ENCODE results near the gene TSPAN4.

TSPAN4 gene

GRCh38 chr11:800473-800872 lies 42.2 kb upstream of the TSPAN4 start:
- Histone ChIP-seq H3K27ac (no peak overlapping the region), H3K4me3 (ENCODE audit: low read depth, low read length) (no peak overlapping the region), H3K27me3 (replicated peaks) (no peaks in the 10 kb centered on the region), H3K36me3 (replicated peaks) (peaks cover 13% of the 10 kb centered on the region)
- no peak for DNase-seq
- in situ Hi-C loops (cut with HindIII; ENCODE audit: low pct_ligation_motif_present, low sequenced_read_pairs), result no loop called here
- TF ChIP-seq, protein P1, sequence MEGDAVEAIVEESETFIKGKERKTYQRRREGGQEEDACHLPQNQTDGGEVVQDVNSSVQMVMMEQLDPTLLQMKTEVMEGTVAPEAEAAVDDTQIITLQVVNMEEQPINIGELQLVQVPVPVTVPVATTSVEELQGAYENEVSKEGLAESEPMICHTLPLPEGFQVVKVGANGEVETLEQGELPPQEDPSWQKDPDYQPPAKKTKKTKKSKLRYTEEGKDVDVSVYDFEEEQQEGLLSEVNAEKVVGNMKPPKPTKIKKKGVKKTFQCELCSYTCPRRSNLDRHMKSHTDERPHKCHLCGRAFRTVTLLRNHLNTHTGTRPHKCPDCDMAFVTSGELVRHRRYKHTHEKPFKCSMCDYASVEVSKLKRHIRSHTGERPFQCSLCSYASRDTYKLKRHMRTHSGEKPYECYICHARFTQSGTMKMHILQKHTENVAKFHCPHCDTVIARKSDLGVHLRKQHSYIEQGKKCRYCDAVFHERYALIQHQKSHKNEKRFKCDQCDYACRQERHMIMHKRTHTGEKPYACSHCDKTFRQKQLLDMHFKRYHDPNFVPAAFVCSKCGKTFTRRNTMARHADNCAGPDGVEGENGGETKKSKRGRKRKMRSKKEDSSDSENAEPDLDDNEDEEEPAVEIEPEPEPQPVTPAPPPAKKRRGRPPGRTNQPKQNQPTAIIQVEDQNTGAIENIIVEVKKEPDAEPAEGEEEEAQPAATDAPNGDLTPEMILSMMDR (IDR thresholded peaks at IDR 0.05; ENCODE audit: low read depth, low read length, missing control alignments), result no peak

- Histone ChIP-seq H3K4me3 (ENCODE audit: low read depth, low read length) (no peak overlapping the region), H3K27me3 (replicated peaks) (no peaks in the 10 kb centered on the region), H3K36me3 (replicated peaks) (peaks cover 13% of the 10 kb centered on the region), H3K27ac (no peak overlapping the region)
- DNase-seq, result no peak
- in situ Hi-C loops (cut with HindIII; ENCODE audit: low pct_ligation_motif_present, low sequenced_read_pairs), result no loop called here
- TF ChIP-seq, protein P1 (IDR thresholded peaks at IDR 0.05; ENCODE audit: low read depth, low read length, missing control alignments), result no peak
Observed at GRCh38 chr11:801097-801780, 41.4 kb upstream of the TSPAN4 start.

DNA sequence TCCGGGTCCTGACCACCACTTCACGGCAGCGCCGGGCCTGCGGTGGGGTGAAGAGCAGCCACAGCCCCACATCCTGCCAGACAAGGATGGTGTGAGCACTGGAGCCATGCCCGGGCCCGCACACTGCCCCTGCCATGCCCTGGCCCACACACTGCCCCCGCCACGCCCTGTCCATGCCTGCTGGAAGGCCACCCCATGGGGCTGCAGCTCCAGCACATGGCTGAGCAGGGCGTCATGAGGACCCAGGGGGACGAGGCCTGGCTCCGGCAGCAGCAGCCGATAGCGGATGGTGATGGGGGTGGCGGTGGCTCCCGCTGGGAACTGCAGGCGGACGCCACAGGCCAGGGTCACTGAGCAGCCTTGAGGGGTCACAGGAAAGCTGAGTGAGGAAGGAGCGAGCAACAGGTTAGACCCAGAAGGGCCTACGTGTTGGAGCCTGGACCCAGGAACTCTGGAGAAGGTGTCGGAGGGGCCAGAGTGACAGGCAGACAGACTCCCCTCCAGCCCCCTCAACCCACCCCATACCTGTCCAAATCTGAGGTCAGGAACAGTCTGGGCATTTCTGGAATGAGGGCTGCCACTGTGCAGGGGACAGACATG lies 40.5 kb upstream of the TSPAN4 start:
- Histone ChIP-seq H3K36me3 (replicated peaks) (peaks cover 13% of the 10 kb centered on the region), H3K4me3 (ENCODE audit: low read depth, low read length) (no peak overlapping the region), H3K27ac (no peak overlapping the region), H3K27me3 (replicated peaks) (no peaks in the 10 kb centered on the region)
- no peak for DNase-seq
- in situ Hi-C loops (cut with HindIII; ENCODE audit: low pct_ligation_motif_present, low sequenced_read_pairs), result no loop called here
- TF ChIP-seq, protein P1 (IDR thresholded peaks at IDR 0.05; ENCODE audit: low read depth, low read length, missing control alignments), result no peak

DNA sequence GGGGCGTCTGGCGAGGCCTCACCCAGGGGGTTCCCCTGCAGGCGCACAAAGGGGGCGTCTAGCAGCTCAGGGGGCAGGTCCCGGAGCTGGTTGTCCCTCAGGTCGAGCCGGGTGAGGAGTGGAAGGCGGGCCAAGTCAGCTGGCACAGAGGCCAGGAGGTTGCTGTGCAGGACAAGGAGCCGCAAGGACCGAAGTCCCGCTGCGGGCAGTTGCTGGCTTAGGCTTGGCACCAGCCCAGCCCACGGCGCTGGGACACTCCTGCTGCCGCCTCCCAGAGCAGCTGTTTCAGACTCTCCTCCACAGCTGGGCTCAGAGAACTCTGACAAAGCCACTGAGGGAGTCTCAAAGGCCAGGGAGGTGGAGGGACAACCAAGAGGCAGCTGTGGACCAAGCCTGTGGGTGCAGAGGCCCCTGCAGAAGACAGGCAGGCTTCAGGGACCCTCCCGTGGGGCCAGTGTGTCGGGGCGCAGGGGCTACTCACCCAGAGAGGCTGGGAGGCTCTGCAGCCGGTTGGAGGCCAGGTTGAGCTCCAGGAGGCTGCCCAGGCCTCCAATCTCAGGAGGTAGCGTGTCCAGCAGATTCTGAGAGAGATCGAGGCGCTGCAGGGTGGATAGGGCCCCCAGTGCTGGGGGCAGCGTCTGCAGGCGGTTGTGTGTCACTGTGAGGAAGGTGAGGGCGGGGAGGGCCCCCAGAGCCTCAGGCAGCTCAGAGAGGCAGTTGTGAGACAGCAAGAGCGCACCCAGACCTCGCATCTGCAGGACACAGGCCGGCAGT lies 39.8 kb upstream of the TSPAN4 start:
- Histone ChIP-seq H3K4me3 (ENCODE audit: low read depth, low read length) (no peak overlapping the region), H3K36me3 (replicated peaks) (peaks cover 13% of the 10 kb centered on the region)
- in situ Hi-C loops (cut with HindIII; ENCODE audit: low pct_ligation_motif_present, low sequenced_read_pairs), result no loop called here

DNA sequence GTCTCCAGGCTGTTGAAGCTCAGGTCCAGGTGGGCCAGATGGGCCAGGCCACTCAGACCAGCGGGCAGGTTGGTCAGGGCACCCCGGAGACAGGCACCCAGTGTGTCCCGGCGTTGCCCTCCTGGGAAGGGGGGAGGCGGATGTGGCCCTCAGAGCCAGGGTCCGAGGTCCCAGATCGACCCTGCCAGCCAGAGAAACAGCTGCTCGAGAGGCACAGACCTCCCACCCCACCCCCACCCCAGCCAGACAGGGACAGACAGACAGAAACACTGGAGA lies 39.2 kb upstream of the TSPAN4 start:
- in situ Hi-C loops (cut with HindIII; ENCODE audit: low pct_ligation_motif_present, low sequenced_read_pairs), result no loop called here
- Histone ChIP-seq H3K27ac (no peak overlapping the region), H3K4me3 (ENCODE audit: low read depth, low read length) (no peak overlapping the region), H3K27me3 (replicated peaks) (no peaks in the 10 kb centered on the region), H3K36me3 (replicated peaks) (peaks cover 13% of the 10 kb centered on the region)
- no peak for DNase-seq
- TF ChIP-seq, protein P1 (IDR thresholded peaks at IDR 0.05; ENCODE audit: low read depth, low read length, missing control alignments), result no peak

More for the DNA sequence above, 39.8 kb upstream of the TSPAN4 start:
- TF ChIP-seq, protein P1 (IDR thresholded peaks at IDR 0.05; ENCODE audit: low read depth, low read length, missing control alignments), result no peak
- no peak overlapping the region for H3K27ac ChIP-seq
- no peaks in the 10 kb centered on the region for H3K27me3 ChIP-seq (replicated peaks)
- no peak for DNase-seq
